ENCODE measurements around the gene CYFIP2.

Gene CYFIP2

DNA sequence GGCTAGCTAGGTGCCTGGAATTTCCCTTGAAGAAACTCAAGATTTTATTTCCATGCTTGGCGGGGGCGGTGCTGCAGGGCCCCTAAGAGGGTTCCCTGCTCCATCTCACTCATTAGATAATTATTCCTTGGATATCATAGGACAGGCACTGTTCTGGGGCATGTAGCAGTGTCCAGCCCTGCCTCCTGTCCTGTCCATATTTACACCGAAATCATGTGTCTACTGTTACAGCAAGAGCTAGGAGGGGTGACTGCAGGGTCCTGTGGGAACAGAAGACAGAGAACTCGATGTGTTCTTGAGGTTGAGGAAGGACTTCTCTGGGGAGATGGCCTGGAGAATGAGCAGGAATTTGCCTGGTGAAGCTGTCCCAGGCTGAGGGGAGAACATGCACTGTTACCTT, 96.6 kb downstream of the CYFIP2 start:
- DNase-seq = no peak

GRCh38 chr5:157362982-157363381, 97.1 kb downstream of the CYFIP2 start:
- no peak for DNase-seq

GRCh38 chr5:157365732-157366131, 99.8 kb downstream of the CYFIP2 start:
- DNase-seq = no peak

- DNase-seq = peak; percentile 88
Observed at GRCh38 chr5:157366741-157367674, 101.1 kb downstream of the CYFIP2 start.

- DNase-seq = no peak
Observed at GRCh38 chr5:157369507-157369906, 103.6 kb downstream of the CYFIP2 start.

DNA sequence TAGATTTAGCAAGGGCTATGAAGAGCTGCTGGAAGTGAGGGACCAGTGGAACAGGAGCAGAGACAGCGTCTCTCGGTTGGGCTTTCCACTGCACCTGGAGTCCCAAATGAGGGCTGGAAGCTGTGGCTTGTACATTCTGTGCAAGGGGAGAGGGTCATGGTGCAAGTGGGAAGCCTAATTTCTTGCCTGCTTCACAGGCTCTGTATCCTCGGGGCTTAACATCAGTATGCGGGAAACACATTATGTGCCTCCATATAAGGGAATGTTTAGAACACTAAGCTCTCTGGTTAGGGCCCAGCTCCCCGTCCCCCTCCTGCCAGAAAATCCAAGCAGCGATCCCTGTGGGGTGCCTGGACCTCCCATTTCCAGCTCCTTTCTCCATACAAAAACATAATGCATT, 105.0 kb downstream of the CYFIP2 start:
- peak; percentile 89 for DNase-seq

GRCh38 chr5:157371655-157372471, 105.9 kb downstream of the CYFIP2 start:
- peak; percentile 55 for DNase-seq

GRCh38 chr5:157372472-157372822, 106.5 kb downstream of the CYFIP2 start:
- DNase-seq = peak; percentile 38

- DNase-seq = no peak
Observed at GRCh38 chr5:157378509-157378908, 112.6 kb downstream of the CYFIP2 start.

DNA sequence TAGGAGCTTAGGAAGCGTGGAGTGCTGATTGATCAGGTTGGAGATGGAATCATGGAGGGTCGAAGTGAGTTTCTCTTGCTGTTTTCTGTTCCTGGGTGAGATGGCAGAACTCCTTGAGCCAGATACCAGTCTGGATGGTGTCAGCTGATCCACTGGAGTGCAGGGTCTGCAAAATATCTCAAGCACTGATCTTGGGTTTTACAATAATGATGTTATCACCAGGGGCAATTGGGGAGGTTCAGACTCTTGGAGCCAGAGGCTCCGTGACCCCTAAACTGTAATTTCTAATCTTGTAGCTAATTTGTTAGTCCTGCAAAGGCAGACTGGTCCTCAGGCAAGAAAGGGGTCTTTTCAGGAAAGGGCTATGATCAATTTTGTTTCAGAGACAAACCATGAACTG, 114.1 kb downstream of the CYFIP2 start:
- no peak for DNase-seq

DNA sequence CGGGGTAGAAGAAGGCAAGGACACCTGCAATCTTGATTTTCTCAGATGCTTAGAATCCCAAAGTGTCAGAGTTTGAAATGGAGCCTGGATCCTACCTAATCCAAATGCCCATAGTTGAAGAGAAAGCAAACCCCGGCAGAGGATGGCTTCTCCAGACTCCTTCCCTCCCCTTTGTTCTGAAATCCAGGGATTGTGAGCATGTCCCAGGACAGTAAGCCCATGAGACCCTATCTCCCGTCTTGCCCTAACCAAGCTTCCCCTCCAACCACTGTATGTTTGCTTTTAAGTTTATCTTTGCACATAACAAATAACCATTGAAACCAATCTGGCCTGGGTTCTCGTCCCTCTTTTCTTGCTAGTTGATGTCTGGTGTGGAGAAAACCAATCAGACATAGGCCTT, 115.8 kb downstream of the CYFIP2 start:
- no peak for DNase-seq

DNA sequence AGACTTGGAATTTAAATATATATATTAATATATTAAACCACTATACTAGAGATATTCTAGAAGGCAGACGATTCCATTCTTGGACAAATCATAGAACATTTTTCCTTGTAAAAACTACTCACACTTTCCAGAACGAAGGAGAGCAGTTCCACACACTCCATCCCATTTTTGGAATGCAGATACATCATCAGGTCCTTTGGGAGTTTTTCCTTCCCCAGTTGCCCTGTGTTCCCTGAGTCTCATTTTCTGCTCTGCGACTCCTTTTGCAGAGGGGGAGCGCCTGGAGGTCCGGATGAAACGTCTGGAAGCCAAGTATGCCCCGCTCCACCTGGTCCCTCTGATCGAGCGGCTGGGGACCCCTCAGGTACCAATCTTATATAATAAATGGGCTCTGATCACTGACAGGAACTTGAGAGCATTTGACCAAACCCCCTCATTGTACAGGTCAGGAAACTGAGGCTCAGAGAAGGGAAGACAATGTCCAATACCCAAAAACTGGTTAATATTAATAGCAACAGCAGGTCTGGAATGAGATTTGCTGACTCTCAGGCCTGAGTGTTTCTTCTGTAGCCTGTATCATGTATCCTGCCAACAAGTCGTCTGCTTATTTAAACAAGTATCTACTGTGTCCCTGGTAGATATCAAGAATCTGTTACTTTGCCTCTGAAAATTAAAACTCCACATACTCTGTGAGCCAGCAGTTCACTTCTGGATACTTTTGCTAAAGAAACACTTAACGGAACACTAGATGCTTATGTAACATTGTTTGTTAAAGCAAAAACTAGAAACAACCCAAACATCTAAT, 117.3 kb downstream of the CYFIP2 start:
- peak; percentile 34 for DNase-seq

DNA sequence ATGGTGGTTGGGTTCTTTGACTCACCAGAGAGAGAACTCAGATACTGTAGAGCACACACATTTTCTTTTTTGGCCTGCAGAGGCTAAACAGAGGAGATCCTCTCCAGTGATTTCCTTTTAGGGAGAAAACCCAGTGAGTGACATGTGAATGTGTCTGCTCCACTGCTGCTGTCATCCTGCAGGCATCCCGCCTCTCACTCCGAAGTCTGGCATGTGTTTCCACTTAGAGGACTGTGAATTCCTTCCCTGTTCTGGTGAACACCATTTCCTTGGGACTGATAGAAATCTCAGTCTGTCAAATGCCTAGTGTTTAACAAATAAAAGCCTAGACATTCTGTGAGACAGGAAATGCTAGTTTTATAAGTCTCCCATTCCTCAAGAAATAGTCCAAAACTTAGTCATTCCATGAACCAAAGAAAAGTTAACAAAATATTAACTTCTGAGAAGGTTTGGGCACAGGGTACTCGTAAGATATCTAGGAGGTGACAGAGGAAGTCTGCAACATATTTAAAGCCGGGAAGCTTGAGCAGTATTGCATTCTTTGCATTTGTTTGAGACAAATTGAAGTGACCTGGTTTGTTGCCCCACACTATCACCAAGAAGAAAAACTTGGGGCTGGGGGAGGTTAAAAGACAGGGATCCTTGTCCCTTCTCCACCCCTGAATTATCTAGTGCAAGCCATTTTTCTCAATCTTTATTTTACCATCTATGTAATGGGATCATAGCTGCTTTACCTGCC, 119.2 kb downstream of the CYFIP2 start:
- DNase-seq = peak; percentile 100

DNA sequence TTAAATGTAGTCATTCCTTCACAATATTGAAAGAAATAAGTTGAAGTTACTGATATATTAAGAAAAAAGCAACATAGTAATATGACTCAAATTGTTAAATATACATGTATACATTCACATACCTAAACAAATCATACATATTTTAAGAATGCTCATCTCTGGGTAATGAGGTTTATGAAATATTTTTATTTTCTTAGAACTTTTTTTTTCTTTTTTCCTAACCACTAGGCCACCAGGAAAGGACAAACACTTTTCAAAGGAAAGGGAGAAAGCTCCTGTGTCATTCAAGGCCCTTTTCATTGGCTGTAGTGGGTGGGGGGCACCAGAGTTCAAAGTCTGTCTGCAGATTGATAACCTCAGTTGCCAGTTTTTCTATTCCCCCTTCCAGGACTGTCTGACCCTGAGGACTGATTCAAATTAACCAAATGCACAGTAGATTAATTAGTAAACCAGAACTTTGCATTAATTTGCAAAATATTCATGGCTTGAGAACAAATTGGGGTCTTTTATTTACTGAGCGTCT, 121.2 kb downstream of the CYFIP2 start:
- no peak for DNase-seq

GRCh38 chr5:157387683-157388093, 121.8 kb downstream of the CYFIP2 start:
- peak; percentile 98 for DNase-seq

GRCh38 chr5:157388111-157388710, 122.3 kb downstream of the CYFIP2 start:
- peak; percentile 38 for DNase-seq

- DNase-seq = no peak
Observed at GRCh38 chr5:157389103-157389502, 123.2 kb downstream of the CYFIP2 start.

DNA sequence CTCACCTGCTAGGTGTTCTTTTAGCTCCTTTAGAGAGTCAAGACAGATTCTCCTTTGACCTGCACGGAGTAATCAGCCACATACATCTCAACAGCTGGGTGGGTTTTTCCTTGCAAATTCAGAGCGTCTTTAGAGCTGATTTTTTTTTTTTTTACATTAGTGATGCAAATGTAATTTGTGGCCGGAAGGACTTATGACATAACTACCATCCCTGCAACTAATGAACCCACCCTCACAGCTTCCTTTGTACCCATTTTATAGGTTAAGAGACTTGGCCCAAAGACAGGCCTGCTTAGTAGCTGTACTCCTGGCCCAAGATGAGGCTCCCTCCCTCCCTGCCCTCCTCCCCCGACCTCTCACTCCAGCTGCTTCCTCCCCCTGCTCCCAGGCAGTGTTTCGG, 124.2 kb downstream of the CYFIP2 start:
- no peak for DNase-seq

GRCh38 chr5:157390551-157391297, 124.8 kb downstream of the CYFIP2 start:
- peak; percentile 92 for DNase-seq

GRCh38 chr5:157398305-157398704, 132.4 kb downstream of the CYFIP2 start:
- no peak for DNase-seq

All from fibroblast of upper back skin (primary cell).